HepG2 (cell line): ENCODE results near the gene DDX24.

Experiments
- RAD21 ChIP-seq: fragments of 450-650 bp; formaldehyde crosslinking; IDR thresholded peaks from 2 replicates; pipeline ENCODE4 v1.5.0; 2020; ENCODE audit warnings: mild to moderate bottlenecking
- SP1 ChIP-seq, 2 experiments: fragments of 450-650 bp in 1 of 2; sonication (generic) in 1 of 2; formaldehyde crosslinking in 1 of 2; IDR thresholded peaks; 2 replicates each; pipeline versions ENCODE4 v1.4.0 to v1.6.1; 2016 to 2020; ENCODE audit warnings: missing genetic modification reagents in 1 of 2
- ZNF143 ChIP-seq: sonication (generic); formaldehyde crosslinking; IDR thresholded peaks from 2 replicates; pipeline ENCODE4 v1.4.0; 2020; ENCODE audit warnings: missing genetic modification reagents
- ZNF235 ChIP-seq: sonication (generic); formaldehyde crosslinking; IDR thresholded peaks from 2 replicates; pipeline ENCODE4 v1.8.1; 2023; ENCODE audit warnings: mild to moderate bottlenecking, missing genetic modification reagents, borderline replicate concordance
- ZNF720 ChIP-seq: sonication (generic); formaldehyde crosslinking; IDR thresholded peaks from 2 replicates; pipeline ENCODE4 v1.4.0; 2020; ENCODE audit warnings: missing genetic modification reagents

GRCh38 chr14:94104731-94105130 lies 23.7 kb upstream of the DDX24 start:
- TF ChIP-seq ZNF720 (CRISPR knock-in tag) (no peak), SP1 (IDR thresholded peaks at IDR 0.05) (no peak), SP1 (CRISPR knock-in tag; IDR thresholded peaks at IDR 0.05) (no peak), RAD21 (CRISPR knock-in tag) (no peak), ZNF235 (no peak), ZNF143 (CRISPR knock-in tag) (no peak)
